ENCODE data around the gene CDR2L.
"Not testable (repeated sequence)": the region's sequence is repeated elsewhere in the genome, so short reads cannot be mapped to it uniquely, and the experiment has no call there.

CDR2L gene

GRCh38 chr17:75036643-75037268 is 49.3 kb downstream of the CDR2L start:
- no peak for DNase-seq (ENCODE audit: low read depth)
- TF ChIP-seq MYC (IDR thresholded peaks at IDR 0.05; ENCODE audit: low read depth, low read length) = no peak
- no peak for TF ChIP-seq CTCF (IDR thresholded peaks at IDR 0.05; ENCODE audit: low read depth, low read length)
- TF ChIP-seq POLR2A (IDR thresholded peaks at IDR 0.05; ENCODE audit: extremely low read depth, insufficient read length) = no peak
- no peak for TF ChIP-seq MAX (IDR thresholded peaks at IDR 0.05; ENCODE audit: low read depth, low read length)
- H3K4me3 ChIP-seq (ENCODE audit: low read depth, low read length) = no peak overlapping the region

GRCh38 chr17:75039238-75039637 is 51.8 kb downstream of the CDR2L start:
- H3K4me3 ChIP-seq (ENCODE audit: low read depth, low read length) = no peak overlapping the region
- peak; percentile 61 for DNase-seq (ENCODE audit: low read depth)
- TF ChIP-seq POLR2A (IDR thresholded peaks at IDR 0.05; ENCODE audit: extremely low read depth, insufficient read length) (no peak), CTCF (IDR thresholded peaks at IDR 0.05; ENCODE audit: low read depth, low read length) (no peak), MAX (IDR thresholded peaks at IDR 0.05; ENCODE audit: low read depth, low read length) (no peak), MYC (IDR thresholded peaks at IDR 0.05; ENCODE audit: low read depth, low read length) (no peak)

GRCh38 chr17:75041656-75042280 is 54.3 kb downstream of the CDR2L start:
- no peak for TF ChIP-seq MYC (IDR thresholded peaks at IDR 0.05; ENCODE audit: low read depth, low read length)
- no peak for DNase-seq (ENCODE audit: low read depth)
- no peak overlapping the region for H3K4me3 ChIP-seq (ENCODE audit: low read depth, low read length)

GRCh38 chr17:75043789-75044188 is 56.4 kb downstream of the CDR2L start:
- DNase-seq (ENCODE audit: low read depth); H3K4me3 ChIP-seq (ENCODE audit: low read depth, low read length): not testable (repeated sequence)

GRCh38 chr17:75044716-75045115 is 57.3 kb downstream of the CDR2L start:
- no peak for DNase-seq (ENCODE audit: low read depth)
- no peak for TF ChIP-seq MYC (IDR thresholded peaks at IDR 0.05; ENCODE audit: low read depth, low read length)
- TF ChIP-seq CTCF (IDR thresholded peaks at IDR 0.05; ENCODE audit: low read depth, low read length) = no peak
- no peak for TF ChIP-seq MAX (IDR thresholded peaks at IDR 0.05; ENCODE audit: low read depth, low read length)
- TF ChIP-seq POLR2A (IDR thresholded peaks at IDR 0.05; ENCODE audit: extremely low read depth, insufficient read length) = no peak
- H3K4me3 ChIP-seq (ENCODE audit: low read depth, low read length) = no peak overlapping the region

GRCh38 chr17:75045946-75046406 is 58.5 kb downstream of the CDR2L start:
- DNase-seq (ENCODE audit: low read depth) = not testable (repeated sequence)
- peak overlapping the region; percentile 89 for H3K4me3 ChIP-seq (ENCODE audit: low read depth, low read length)

- peak; percentile 95 for TF ChIP-seq POLR2A (IDR thresholded peaks at IDR 0.05; ENCODE audit: extremely low read depth, insufficient read length)
- no peak for TF ChIP-seq MAX (IDR thresholded peaks at IDR 0.05; ENCODE audit: low read depth, low read length)
- peak within 1 kb of the TSS; percentile 89 for H3K4me3 ChIP-seq (ENCODE audit: low read depth, low read length)
- DNase-seq (ENCODE audit: low read depth) = peak; percentile 97
These were observed 59.2 kb downstream of the CDR2L start, which contains the start of the genes ATP5PD and KCTD2 for GRCh38 chr17:75046407-75047289. TSS of gene ATP5PD (minus strand) at chr17:75046969. CDS start at chr17:75042650, 4,319 bp downstream. TSS of gene KCTD2 (plus strand) at chr17:75047225. CDS start at chr17:75047251, 26 bp downstream.
